ENCODE results near the gene PRR14L. TPM values are rescaled to one million over a fixed set of nuclear protein-coding genes. Genes with fewer than 3 reads are reported as not detected.

PRR14L gene
- total and polyA plus RNA-seq, 2 of the 13 experiments (the other 11 are each of a cell fraction or from before 2014, with no cell fraction given): 6.6 to 16.5 TPM

- TF ChIP-seq YEATS2 (CRISPR knock-in tag; IDR thresholded peaks at IDR 0.05; ENCODE audit: borderline replicate concordance) (peak; percentile 96), ZNF770 (CRISPR knock-in tag; IDR thresholded peaks at IDR 0.05) (peak; percentile 81), ZNF672 (CRISPR knock-in tag; IDR thresholded peaks at IDR 0.05) (no peak), SMARCE1 (IDR thresholded peaks at IDR 0.05; ENCODE audit: borderline replicate concordance) (no peak), PRDM4 (CRISPR knock-in tag; IDR thresholded peaks at IDR 0.05; ENCODE audit: borderline replicate concordance) (no peak), NCOA5 (CRISPR knock-in tag; IDR thresholded peaks at IDR 0.05) (no peak), ZSCAN30 (CRISPR knock-in tag; IDR thresholded peaks at IDR 0.05) (no peak), RFXANK (CRISPR knock-in tag; IDR thresholded peaks at IDR 0.05) (0 out of 2 replicates have a peak, but pooled peaks have one; percentile 52), ZNF451 (CRISPR knock-in tag; IDR thresholded peaks at IDR 0.05) (no peak), HDAC2 (CRISPR knock-in tag; IDR thresholded peaks at IDR 0.05) (no peak; the same call in none of the 2 replicates), IKZF1 (IDR thresholded peaks at IDR 0.05) (no peak), HES4 (CRISPR knock-in tag; IDR thresholded peaks at IDR 0.05; ENCODE audit: borderline replicate concordance) (no peak), ZNF567 (CRISPR knock-in tag; IDR thresholded peaks at IDR 0.05; ENCODE audit: borderline replicate concordance) (no peak), HHEX (CRISPR knock-in tag; IDR thresholded peaks at IDR 0.05) (no peak), MIER3 (CRISPR knock-in tag; IDR thresholded peaks at IDR 0.05; ENCODE audit: borderline replicate concordance) (peak; percentile 30; the same call in 1 of the 2 replicates), KLF6 (CRISPR knock-in tag; IDR thresholded peaks at IDR 0.05) (0 out of 2 replicates have a peak, but pooled peaks have one; percentile 35), ZFP1 (CRISPR knock-in tag; IDR thresholded peaks at IDR 0.05) (no peak), MEIS1 (CRISPR knock-in tag; IDR thresholded peaks at IDR 0.05; ENCODE audit: borderline replicate concordance) (0 out of 2 replicates have a peak, but pooled peaks have one; percentile 32), MED1 (CRISPR knock-in tag; IDR thresholded peaks at IDR 0.05) (peak; percentile 56), ZNF326 (CRISPR knock-in tag; IDR thresholded peaks at IDR 0.05; ENCODE audit: borderline replicate concordance) (no peak), ZNF792 (CRISPR knock-in tag; IDR thresholded peaks at IDR 0.05) (no peak), SMAD9 (CRISPR knock-in tag; IDR thresholded peaks at IDR 0.05) (no peak), ZNF557 (CRISPR knock-in tag; IDR thresholded peaks at IDR 0.05) (0 out of 2 replicates have a peak, but pooled peaks have one; percentile 10), FOXK1 (CRISPR knock-in tag; IDR thresholded peaks at IDR 0.05; ENCODE audit: borderline replicate concordance, low read depth) (no peak), POGK (CRISPR knock-in tag; conservative IDR thresholded peaks at IDR 0.05) (no peak), ZNF777 (CRISPR knock-in tag; IDR thresholded peaks at IDR 0.05) (peak; percentile 64), RAD51 (IDR thresholded peaks at IDR 0.05; ENCODE audit: borderline replicate concordance) (no peak)
These were observed 3.9 kb upstream of the PRR14L start, which contains the start of gene DEPDC5 (continued) for GRCh38 chr22:31753634-31754501.

All from HepG2 (cell line).